ENCODE results near the gene SIPA1L2.

SIPA1L2 gene

GRCh38 chr1:232629250-232630046 is 485 bp downstream of the SIPA1L2 start:
- DNase-seq (ENCODE audit: insufficient read length, low spot score) (no peak), FAIRE-seq (no peak)
- no peak for TF ChIP-seq POLR2A (IDR thresholded peaks at IDR 0.05; ENCODE audit: low read depth, low read length)

DNA sequence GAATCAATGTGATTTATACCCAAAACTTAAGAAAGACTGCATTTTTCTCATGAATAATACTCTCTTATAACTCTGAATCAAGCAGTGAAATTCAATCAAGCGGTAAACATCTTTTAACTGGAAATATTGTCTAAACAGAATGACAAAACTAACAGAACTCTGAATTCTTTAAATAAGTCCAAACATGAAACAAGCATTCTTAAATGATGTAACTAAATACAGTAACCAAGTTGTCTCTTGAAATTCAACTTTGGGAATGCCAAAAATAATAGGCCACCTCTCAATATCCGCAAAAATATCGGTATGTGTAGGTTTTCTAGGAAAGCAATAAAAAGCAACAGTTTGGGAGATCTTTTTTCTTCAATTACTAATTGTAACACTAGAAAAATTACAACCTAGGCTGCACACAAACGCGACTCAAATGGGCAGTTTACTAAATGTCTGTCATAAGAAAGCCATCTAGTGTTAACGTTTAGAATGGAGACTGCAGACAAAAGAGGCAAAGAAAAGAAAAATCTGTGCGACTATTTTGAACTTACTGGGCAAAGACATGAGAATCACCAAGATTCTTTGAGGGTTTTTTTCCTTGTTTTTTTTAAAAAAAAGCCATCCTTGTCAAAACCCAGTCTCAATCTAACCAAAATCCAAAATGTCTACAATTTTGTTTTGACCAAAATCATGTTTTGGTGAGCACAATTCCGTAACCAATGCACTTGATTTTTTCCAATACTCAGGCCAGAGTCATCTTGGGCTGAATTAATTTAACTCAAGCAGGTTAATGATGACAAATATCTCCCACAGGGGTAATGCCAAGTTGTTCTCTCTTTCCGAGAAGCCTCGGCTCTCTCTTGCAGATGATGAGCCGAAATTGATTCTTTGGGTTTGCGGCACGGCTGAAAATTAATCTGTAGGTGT is 1.3 kb downstream of the SIPA1L2 start:
- TF ChIP-seq POLR2A (IDR thresholded peaks at IDR 0.05; ENCODE audit: low read depth, low read length) = no peak
- FAIRE-seq (peak; percentile 23), DNase-seq (ENCODE audit: insufficient read length, low spot score) (no peak)

DNA sequence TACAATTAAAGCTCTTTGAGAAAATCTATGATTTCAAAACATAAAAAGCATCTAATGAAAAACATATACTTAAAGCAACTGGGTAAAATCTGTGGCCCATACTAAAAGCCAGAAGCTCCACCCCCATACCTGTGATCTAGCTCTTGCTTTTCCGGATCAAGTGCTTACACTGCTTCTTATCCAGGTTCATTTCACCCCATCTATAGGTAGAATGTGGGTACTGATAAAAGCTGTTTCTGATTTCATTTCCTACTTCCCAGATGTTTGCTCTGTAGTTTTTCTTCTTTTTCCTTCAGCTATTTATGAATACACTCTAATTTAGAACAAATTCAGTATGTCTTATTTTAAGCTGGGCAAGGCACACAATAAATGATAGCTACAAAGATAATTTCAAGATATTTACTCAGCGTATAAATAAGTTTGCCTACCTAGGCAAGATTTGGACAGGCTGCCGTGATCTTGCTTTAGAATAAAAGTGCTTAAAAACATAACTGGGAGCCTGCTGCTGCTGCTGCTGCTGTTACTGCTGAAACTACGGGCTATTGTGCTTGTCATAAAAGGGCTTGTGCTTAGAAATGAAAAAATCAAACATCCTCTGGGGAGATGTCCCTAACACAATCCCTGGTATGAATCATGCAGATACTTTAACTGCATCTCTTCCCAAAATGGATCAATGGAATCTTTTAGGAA is 2.1 kb downstream of the SIPA1L2 start:
- no peak for TF ChIP-seq POLR2A (IDR thresholded peaks at IDR 0.05; ENCODE audit: low read depth, low read length)
- FAIRE-seq (no peak), DNase-seq (ENCODE audit: insufficient read length, low spot score) (peak; percentile 24)

- TF ChIP-seq POLR2A (IDR thresholded peaks at IDR 0.05; ENCODE audit: low read depth, low read length) = no peak
- DNase-seq (ENCODE audit: insufficient read length, low spot score) = no peak
- FAIRE-seq = no peak
Observed at GRCh38 chr1:232627171-232627570, 2.8 kb downstream of the SIPA1L2 start.

DNA sequence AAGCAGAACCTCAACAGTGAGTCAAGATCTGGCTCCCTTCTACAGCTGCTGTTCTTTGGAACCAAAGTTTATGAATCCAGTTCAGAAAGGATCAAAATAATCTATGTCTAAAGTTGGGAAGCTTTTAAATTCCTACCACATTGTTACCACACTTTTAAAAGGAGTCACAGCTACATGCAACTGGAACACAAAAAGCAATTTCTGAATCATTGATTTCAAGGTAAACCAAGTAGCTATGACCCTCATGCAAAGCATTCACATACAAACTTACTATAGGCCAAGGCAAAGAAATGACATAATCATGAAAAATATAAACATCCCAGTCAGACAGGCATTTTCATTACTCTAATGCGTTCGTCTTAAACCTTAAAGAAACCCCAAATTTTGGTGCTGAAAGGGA is 3.5 kb downstream of the SIPA1L2 start:
- TF ChIP-seq POLR2A (IDR thresholded peaks at IDR 0.05; ENCODE audit: low read depth, low read length) = no peak
- no peak for DNase-seq (ENCODE audit: insufficient read length, low spot score)
- no peak for FAIRE-seq

- TF ChIP-seq POLR2A (IDR thresholded peaks at IDR 0.05; ENCODE audit: low read depth, low read length) = no peak
- DNase-seq (ENCODE audit: insufficient read length, low spot score) (no peak), FAIRE-seq (no peak)
Observed at GRCh38 chr1:232625319-232625868, 4.5 kb downstream of the SIPA1L2 start.

GRCh38 chr1:232624546-232625281 is 5.2 kb downstream of the SIPA1L2 start:
- FAIRE-seq = no peak
- TF ChIP-seq POLR2A (IDR thresholded peaks at IDR 0.05; ENCODE audit: low read depth, low read length) = no peak
- no peak for DNase-seq (ENCODE audit: insufficient read length, low spot score)

DNA sequence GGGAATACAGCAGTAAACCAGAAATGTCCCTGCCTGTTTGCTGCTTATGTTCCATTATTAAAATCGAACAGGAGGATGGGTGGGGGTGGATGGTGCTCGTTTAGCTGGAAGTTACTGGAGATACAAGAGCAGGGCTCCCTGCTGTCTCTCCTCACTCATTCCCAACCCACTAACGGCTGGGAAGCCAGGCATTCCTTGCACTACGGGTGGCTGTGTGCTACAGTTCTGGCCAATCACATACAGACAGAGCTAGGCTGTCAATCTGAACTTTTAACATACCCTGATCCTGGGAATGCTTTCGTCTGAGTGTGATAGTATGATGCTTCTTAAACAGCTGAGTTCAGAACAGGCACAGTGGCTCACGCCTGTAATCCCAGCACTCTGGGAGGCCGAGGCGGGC is 7.0 kb downstream of the SIPA1L2 start:
- DNase-seq (ENCODE audit: insufficient read length, low spot score) = no peak
- TF ChIP-seq POLR2A (IDR thresholded peaks at IDR 0.05; ENCODE audit: low read depth, low read length) = no peak

GRCh38 chr1:232622378-232622777 is 7.6 kb downstream of the SIPA1L2 start:
- TF ChIP-seq POLR2A (IDR thresholded peaks at IDR 0.05; ENCODE audit: low read depth, low read length) = no peak
- DNase-seq (ENCODE audit: insufficient read length, low spot score) (no peak), FAIRE-seq (no peak)

More for the DNA sequence above, 7.0 kb downstream of the SIPA1L2 start:
- FAIRE-seq = no peak

- FAIRE-seq (no peak), DNase-seq (ENCODE audit: insufficient read length, low spot score) (no peak)
- TF ChIP-seq POLR2A (IDR thresholded peaks at IDR 0.05; ENCODE audit: low read depth, low read length) = no peak
Observed at GRCh38 chr1:232621050-232621449, 8.9 kb downstream of the SIPA1L2 start.

GRCh38 chr1:232620356-232620969 is 9.5 kb downstream of the SIPA1L2 start:
- FAIRE-seq (no peak), DNase-seq (ENCODE audit: insufficient read length, low spot score) (no peak)
- TF ChIP-seq POLR2A (IDR thresholded peaks at IDR 0.05; ENCODE audit: low read depth, low read length) = no peak

GRCh38 chr1:232617237-232617636 is 12.7 kb downstream of the SIPA1L2 start:
- TF ChIP-seq POLR2A (IDR thresholded peaks at IDR 0.05; ENCODE audit: low read depth, low read length) = no peak
- FAIRE-seq (no peak), DNase-seq (ENCODE audit: insufficient read length, low spot score) (no peak)

All from H54 (cell line).